Adrenal gland (tissue), 12 donors: ENCODE measurements around the gene CLIC4. TPM values are rescaled to one million over a fixed set of nuclear protein-coding genes. Genes with fewer than 3 reads are reported as not detected.

Experiments
- DNase-seq, 7 donors: peaks; one replicate each; pipeline ENCODE4 v3.0.0-alpha.2; 2019 to 2020
- H3K27ac ChIP-seq, 5 donors: fragments of 200-600 bp; sonication (generic) in 4 of 5; 1 replicate in 3 of 5; 2 replicates in 2 of 5; pipeline versions ENCODE4 v1.5.1 to v1.8.0; 2016 to 2020; ENCODE audit warnings: mild to moderate bottlenecking in 1 of 5
- H3K27me3 ChIP-seq: fragments of 200-600 bp; 2 replicates; pipeline ENCODE4 v1.8.0; 2021
- H3K36me3 ChIP-seq, 2 donors: fragments of 200-600 bp; replicated peaks in 1 of 2; 1 replicate in 1 of 2; 2 replicates in 1 of 2; pipeline versions ENCODE4 v1.5.1 to v1.8.0; 2018 to 2022
- H3K4me1 ChIP-seq, 2 donors: fragments of 200-600 bp; replicated peaks in 1 of 2; 1 replicate in 1 of 2; 2 replicates in 1 of 2; pipeline versions ENCODE4 v1.5.1 to v1.8.0; 2018 to 2021
- H3K4me3 ChIP-seq, 4 donors: fragments of 200-600 bp; sonication (generic) in 3 of 4; one replicate each; pipeline ENCODE4 v1.5.1; 2016 to 2018
- H3K9me3 ChIP-seq, 3 donors: fragments of 200-600 bp; sonication (generic) in 1 of 3; replicated peaks in 1 of 3; 1 replicate in 2 of 3; 2 replicates in 1 of 3; pipeline versions ENCODE4 v1.5.1 to v1.8.0; 2016 to 2021
- CTCF ChIP-seq, 6 experiments: fragments of 450-650 bp in 4 of 6; fragments of 200-600 bp in 2 of 6; sonication (generic) in 1 of 6; IDR thresholded peaks; 1 replicate in 5 of 6; 2 replicates in 1 of 6; pipeline versions ENCODE4 v1.5.1 to v1.8.0; 2016 to 2021; ENCODE audit warnings: antibody characterized with exemption in 6 of 6, mild to moderate bottlenecking in 2 of 6, moderate library complexity in 1 of 6
- POLR2A ChIP-seq, 2 donors: fragments of 450-650 bp; IDR thresholded peaks; one replicate each; pipeline ENCODE4 v1.6.1; 2017; ENCODE audit warnings: antibody characterized with exemption in 2 of 2, mild to moderate bottlenecking in 2 of 2, moderate library complexity in 1 of 2
- WGBS, 4 donors: extraction: QIAGEN DNeasy Blood & Tissue Kit in 2 of 4; methylation state at CpG; one replicate each; pipeline versions ENCODE4 v1.1.5 to v1.1.7; 2013 to 2017; 5-methylcytosine and 5-hydroxymethylcytosine counted together
- intact Hi-C, 2 donors: fragments of 100-400 bp; cut with DNase I; formaldehyde crosslinking; loops; one replicate each; pipeline versions ENCODE4 v1.14.1 to v1.15.0; 2022 to 2023
- polyA plus RNA-seq, 3 donors: library from polyadenylated mRNA; stranded (reverse); fragments of 200-250 nt in 2 of 3; fragments of 350-450 nt in 1 of 3; fragmentation: Illumina TruSeq in 1 of 3; extraction: RNeasy Lipid Tissue Mini Kit (QIAGEN cat#74804) in 1 of 3; gene quantifications; one replicate each; pipeline ENCODE4 v1.2.3, GENCODE V29; 2013 to 2014
- total RNA-seq, 9 donors: library from RNA; depleted of rRNA in 4 of 9; stranded (reverse); fragments of >200 nt in 4 of 9; fragments of 120-200 nt in 1 of 9; fragmentation: NEBNext Ultra II Directional in 1 of 9; extraction: Animal tissue kit (Norgen Biotek cat#: 25700) in 1 of 9; gene quantifications; one replicate each; pipeline versions ENCODE4 v1.1.0 to v1.2.4, GENCODE V29; 2013 to 2023
- donor health status: healthy with polysubstance abuse.
- donor health status: Bipolar disorder and iron deficiency.
- donor health status: DM: yes; HTN: yes; CAD: no.
- donor health status: DM: no; HTN: no; CAD: no.
- donor health status: DM: no; HTN: no; CAD: no.
- donor health status: DM: yes; HTN: yes; CAD: no.

Gene CLIC4
- total and polyA plus RNA-seq, 12 donors, result 26.8 to 166 (median 107) TPM

- no peak overlapping the region for H3K4me3 ChIP-seq
Observed at GRCh38 chr1:24764848-24765247, 19.6 kb downstream of the CLIC4 start.

DNA sequence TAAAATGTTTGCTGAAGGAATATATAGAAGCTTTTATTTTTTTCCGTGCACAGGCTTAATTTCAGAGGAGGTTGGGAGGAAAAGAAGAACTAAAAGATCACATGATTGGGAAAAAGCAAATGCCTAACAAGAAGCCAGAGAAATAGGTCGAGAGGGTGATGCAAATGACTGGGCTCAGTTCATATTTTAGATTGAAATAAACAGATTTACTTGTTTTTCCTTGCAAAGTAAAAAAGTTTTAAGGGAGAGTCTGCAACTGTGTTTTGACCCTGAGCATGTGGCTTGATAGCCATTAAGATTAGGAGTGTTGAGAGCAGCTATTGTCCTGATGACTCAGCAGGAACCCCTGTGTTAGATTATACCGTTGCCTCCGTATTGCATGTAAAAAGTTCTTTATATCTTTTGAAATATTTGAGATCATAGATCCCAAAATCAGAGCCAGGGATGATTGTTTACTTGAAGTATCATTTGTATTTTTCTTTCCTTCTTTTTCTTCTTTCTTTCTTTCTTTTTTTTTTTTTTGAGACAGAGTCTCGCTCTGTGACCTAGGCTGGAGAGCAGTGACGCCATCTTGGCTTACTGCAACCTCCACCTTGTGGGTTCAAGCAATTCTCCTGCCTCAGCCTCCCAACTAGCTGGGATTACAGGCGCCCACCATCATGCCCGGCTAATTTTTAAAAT lies 20.2 kb downstream of the CLIC4 start:
- Histone ChIP-seq H3K27ac (peak overlapping the region in 3 of 5 donors; percentile 21 to 64 (median 63)), H3K4me1 (peaks cover 33 to 34% of the 10 kb centered on the region in 2 donors), H3K36me3 (no peaks in the 10 kb centered on the region), H3K9me3 (no peaks in the 10 kb centered on the region), H3K27me3 (no peaks in the 10 kb centered on the region), H3K4me3 (no peak overlapping the region)
- peak in 3 of 7 donors; percentile 33 to 46 (median 45) for DNase-seq
- intact Hi-C loops, result no loop called here
- TF ChIP-seq POLR2A (IDR thresholded peaks at IDR 0.05) (no peak), CTCF (IDR thresholded peaks at IDR 0.05) (no peak)
- WGBS, 4 donors, result 48 to 51% (median 51%) methylated on average over 8 of the region's 8 CpGs

More at GRCh38 chr1:24764848-24765247, 19.6 kb downstream of the CLIC4 start:
- no peak for DNase-seq
- Histone ChIP-seq H3K4me1 (peaks cover 27 to 28% of the 10 kb centered on the region in 2 donors), H3K36me3 (no peaks in the 10 kb centered on the region), H3K27me3 (no peaks in the 10 kb centered on the region), H3K27ac (peak overlapping the region in 2 of 5 donors; percentile 63 to 64), H3K9me3 (no peaks in the 10 kb centered on the region)
- no peak for TF ChIP-seq CTCF (IDR thresholded peaks at IDR 0.05)
- TF ChIP-seq POLR2A (IDR thresholded peaks at IDR 0.05), result no peak
- intact Hi-C loops, result no loop called here
- WGBS, 4 donors, result 77 to 93% (median 87%) methylated on average over 1 of the region's 1 CpG

- no peaks in the 10 kb centered on the region for H3K9me3 ChIP-seq
- DNase-seq, result no peak
- whole genome bisulfite sequencing, 4 donors, result 61 to 95% (median 75%) methylated on average over 1 of the region's 1 CpG
- intact Hi-C loops, result no loop called here
- no peak overlapping the region for H3K4me3 ChIP-seq
- TF ChIP-seq POLR2A (IDR thresholded peaks at IDR 0.05) (no peak), CTCF (IDR thresholded peaks at IDR 0.05) (no peak)
- H3K27ac ChIP-seq, result no peak overlapping the region
- H3K27me3 ChIP-seq, result no peaks in the 10 kb centered on the region
- H3K4me1 ChIP-seq, result peaks cover 40 to 45% of the 10 kb centered on the region in 2 donors
- no peaks in the 10 kb centered on the region for H3K36me3 ChIP-seq
Observed at GRCh38 chr1:24767351-24767750, 22.1 kb downstream of the CLIC4 start.

DNA sequence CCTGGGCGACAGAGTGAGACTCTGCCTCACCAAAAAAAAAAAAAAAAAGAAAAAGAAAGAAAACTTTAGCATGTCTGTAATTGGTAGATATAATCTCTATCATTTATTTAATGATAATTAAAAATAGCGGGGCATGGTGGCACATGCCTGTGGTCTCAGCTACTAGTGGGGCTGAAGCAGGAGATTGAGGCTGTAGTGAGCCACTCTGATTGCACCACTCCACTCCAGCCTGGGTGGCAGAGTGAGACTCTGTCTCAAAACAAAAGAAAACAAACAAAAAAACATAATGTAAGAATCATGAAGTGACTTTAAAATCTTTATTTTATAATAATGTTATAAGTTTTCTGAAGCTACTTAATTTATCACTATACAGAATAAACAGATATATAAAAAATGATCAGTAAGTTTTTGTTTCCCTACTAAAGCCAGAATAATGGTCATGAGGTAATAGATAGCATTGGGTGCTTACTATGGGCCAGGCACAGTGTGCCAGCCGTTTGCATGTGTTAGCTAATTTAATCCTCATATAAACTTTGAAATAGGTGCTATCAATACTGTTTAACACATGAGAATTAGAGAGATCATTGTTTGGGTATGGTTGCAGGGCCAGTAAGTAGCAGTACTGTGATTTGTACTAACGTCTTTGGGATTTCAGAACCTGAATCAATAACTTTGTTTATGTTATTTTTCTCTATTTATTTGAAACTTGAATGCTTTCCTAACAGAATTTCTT lies 23.8 kb downstream of the CLIC4 start:
- no peak for DNase-seq
- H3K9me3 ChIP-seq, result no peaks in the 10 kb centered on the region
- H3K36me3 ChIP-seq, result no peaks in the 10 kb centered on the region
- TF ChIP-seq POLR2A (IDR thresholded peaks at IDR 0.05) (no peak), CTCF (IDR thresholded peaks at IDR 0.05) (no peak)
- H3K27me3 ChIP-seq, result no peaks in the 10 kb centered on the region
- WGBS, 4 donors, result 70 to 83% (median 74%) methylated on average over 4 of the region's 4 CpGs
- H3K4me3 ChIP-seq, result no peak overlapping the region
- intact Hi-C loops, result no loop called here
- peak overlapping the region in 2 of 5 donors; percentile 43 to 81 for H3K27ac ChIP-seq
- peaks cover 40 to 45% of the 10 kb centered on the region in 2 donors for H3K4me1 ChIP-seq
